Thymus (tissue), 14 donors: Measurements from ENCODE around the gene SAG. TPM values are rescaled to one million over a fixed set of nuclear protein-coding genes. Genes with fewer than 3 reads are reported as not detected.

Experiments used
- DNase-seq, 9 donors: peaks; one replicate each; pipeline ENCODE4 v3.0.0-alpha.2; 2013; ENCODE audit warnings: low spot score in 9 of 9, low read depth in 6 of 9, missing footprints in 1 of 9
- H3K27ac ChIP-seq, 2 donors: one replicate each; pipeline ENCODE4 v1.5.1; 2013; ENCODE audit warnings: control low read depth in 1 of 2, low read depth in 1 of 2, low read length in 1 of 2, mild to moderate bottlenecking in 1 of 2, moderate library complexity in 1 of 2
- H3K27me3 ChIP-seq, 2 donors: one replicate each; pipeline ENCODE4 v1.5.1; 2013; ENCODE audit warnings: low read length in 1 of 2; ENCODE audit not compliant: control insufficient read depth in 2 of 2, insufficient read depth in 1 of 2
- H3K36me3 ChIP-seq, 2 donors: one replicate each; pipeline ENCODE4 v1.5.1; 2013; ENCODE audit warnings: low read length in 1 of 2, mild to moderate bottlenecking in 1 of 2, moderate library complexity in 1 of 2; ENCODE audit not compliant: control insufficient read depth in 2 of 2, insufficient read depth in 2 of 2
- H3K4me1 ChIP-seq, 2 donors: one replicate each; pipeline ENCODE4 v1.5.1; 2013; ENCODE audit warnings: low read length in 2 of 2; ENCODE audit not compliant: control insufficient read depth in 2 of 2, insufficient read depth in 2 of 2
- H3K4me3 ChIP-seq, 2 donors: one replicate each; pipeline ENCODE4 v1.5.1; 2013; ENCODE audit warnings: low read length in 2 of 2, control low read depth in 1 of 2, mild to moderate bottlenecking in 1 of 2
- H3K9me3 ChIP-seq, 2 donors: one replicate each; pipeline ENCODE4 v1.5.1; 2013; ENCODE audit warnings: low read length in 1 of 2, mild to moderate bottlenecking in 1 of 2; ENCODE audit not compliant: control insufficient read depth in 2 of 2, insufficient read depth in 1 of 2
- WGBS: extraction: QIAGEN DNeasy Blood & Tissue Kit; methylation state at CpG from one replicate; pipeline ENCODE4 v1.1.7; 2013; 5-methylcytosine and 5-hydroxymethylcytosine counted together
- long read RNA-seq, 10 donors: transcript quantifications; one replicate each; lab custom pipeline, GENCODE V29; 2026
- polyA plus RNA-seq: library from polyadenylated mRNA; stranded (reverse); fragments of 200-250 nt; gene quantifications from one replicate; pipeline ENCODE4 v1.2.3, GENCODE V29; 2013
- total RNA-seq: library from RNA; stranded (reverse); fragments of 120-200 nt; gene quantifications from one replicate; pipeline ENCODE4 v1.2.4, GENCODE V29; 2013
- donor health status: healthy.

SAG gene
- total RNA-seq (0.61 TPM), polyA plus RNA-seq (0.32 TPM)
- long read RNA-seq, donor 1: 0 reads
- long read RNA-seq, donor 2: 0 reads
- long read RNA-seq, donor 3: 0 reads
- long read RNA-seq, donor 4: 0 reads
- long read RNA-seq, donor 5: 0 reads
- long read RNA-seq, donor 6: 0 reads
- long read RNA-seq, donor 7: 0 reads
- long read RNA-seq, donor 8: 0 reads
- long read RNA-seq, donor 9: 0 reads
- long read RNA-seq, donor 10: 0 reads

DNA sequence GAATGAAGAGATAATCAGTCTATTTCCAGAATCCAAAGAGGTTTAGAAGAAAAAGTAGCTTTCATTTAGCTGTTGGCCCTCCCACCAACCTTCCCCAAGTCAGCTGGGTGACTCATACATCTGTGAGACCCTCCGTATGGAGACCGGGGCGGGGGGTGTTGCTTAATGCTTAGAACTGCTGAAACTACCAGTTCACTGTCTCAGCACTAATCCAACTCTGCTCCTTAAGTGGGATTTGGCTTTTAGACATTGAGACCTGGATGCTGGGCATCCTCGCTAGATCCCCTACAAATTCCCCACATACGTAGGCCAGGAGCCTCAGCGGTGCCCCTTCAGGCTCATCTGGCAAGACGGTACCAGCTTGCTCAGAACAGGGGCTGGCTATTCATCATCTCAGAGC lies at the start of gene SAG:
SAG (plus strand) TSS at position 252 of the 400 bp plus-strand sequence. CDS start 1,374 bp downstream, outside the sequence.
- whole genome bisulfite sequencing: 95% methylated on average over 7 of the region's 7 CpGs
- Histone ChIP-seq H3K4me1 (no peaks in the 10 kb centered on the region), H3K4me3 (no peak within 1 kb of the TSS), H3K36me3 (no peaks in the 10 kb centered on the region), H3K9me3 (no peaks in the 10 kb centered on the region), H3K27me3 (no peaks in the 10 kb centered on the region), H3K27ac (no peak within 1 kb of the TSS)
- DNase-seq: no peak

DNA sequence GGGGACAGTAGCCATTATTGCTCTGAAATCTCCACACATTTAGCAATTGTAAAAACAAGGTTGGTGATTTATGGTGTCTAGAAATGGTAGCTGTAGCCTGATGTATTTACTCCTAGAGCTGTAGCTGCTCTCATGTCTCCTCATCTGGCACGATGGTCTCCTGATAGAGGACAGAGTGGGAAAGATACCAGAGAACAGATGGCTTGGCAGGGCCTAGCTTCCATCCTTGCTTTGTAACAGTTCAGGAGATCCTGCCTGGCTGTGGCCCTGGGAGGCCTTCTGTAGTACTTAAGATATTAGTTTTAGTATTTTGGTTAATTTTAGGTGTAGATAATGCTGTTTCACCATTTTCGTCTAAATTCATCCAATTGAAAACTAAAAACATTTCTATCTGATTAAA lies 49.4 kb upstream of the SAG start:
- no peaks in the 10 kb centered on the region for H3K9me3 ChIP-seq
- over 99% methylated on average over 2 of the region's 2 CpGs for whole genome bisulfite sequencing
- peaks cover 54 to 95% of the 10 kb centered on the region in 2 donors for H3K36me3 ChIP-seq
- H3K27me3 ChIP-seq: no peaks in the 10 kb centered on the region
- H3K27ac ChIP-seq: no peak overlapping the region
- DNase-seq: no peak
- peaks cover 2 to 6% of the 10 kb centered on the region in 2 donors for H3K4me1 ChIP-seq
- H3K4me3 ChIP-seq: no peak overlapping the region

DNA sequence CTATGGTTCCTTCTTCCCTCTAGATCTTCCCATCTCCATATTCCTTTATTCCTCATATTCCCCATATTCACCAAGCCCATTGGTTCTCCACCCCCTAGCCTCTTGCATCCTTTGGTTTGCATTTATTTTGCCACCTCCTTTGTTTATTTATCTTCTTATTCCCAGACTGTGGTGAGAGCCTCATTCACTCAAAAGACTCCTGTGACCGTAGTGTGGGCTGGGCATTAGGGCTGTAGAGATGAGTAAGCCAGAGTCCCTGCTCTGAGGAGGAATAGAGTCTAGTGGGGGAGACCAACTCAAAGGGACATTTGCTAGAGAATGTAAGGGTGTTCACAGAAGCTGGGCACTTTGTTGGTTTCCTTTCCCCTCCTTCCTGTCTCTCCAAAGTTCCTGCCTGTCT lies 47.9 kb upstream of the SAG start:
- Histone ChIP-seq H3K4me3 (no peak overlapping the region), H3K9me3 (no peaks in the 10 kb centered on the region), H3K36me3 (peaks cover 69 to 97% of the 10 kb centered on the region in 2 donors), H3K4me1 (no peaks in the 10 kb centered on the region), H3K27ac (no peak overlapping the region), H3K27me3 (no peaks in the 10 kb centered on the region)
- DNase-seq: no peak
- 100% methylated on average over 1 of the region's 1 CpG for WGBS

DNA sequence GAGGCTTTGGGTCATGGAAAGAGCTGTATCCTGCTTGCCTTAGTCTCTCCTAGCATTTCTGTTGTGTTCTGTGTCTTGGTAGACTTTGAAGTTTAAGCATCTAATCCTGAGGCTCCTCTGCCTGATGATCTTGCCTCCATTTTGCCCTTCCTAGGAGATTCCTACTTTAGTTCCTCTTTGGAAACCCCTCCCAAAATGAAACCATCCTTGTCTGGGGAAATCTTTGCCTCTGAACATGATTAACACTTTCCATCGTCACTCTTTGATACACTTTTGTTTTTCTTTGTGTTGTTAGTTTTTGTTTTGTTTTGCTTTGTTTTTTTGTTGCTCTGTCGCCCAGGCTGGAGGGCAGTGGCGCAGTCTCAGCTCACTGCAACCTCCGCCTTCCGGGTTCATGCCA lies 47.0 kb upstream of the SAG start:
- Histone ChIP-seq H3K9me3 (no peaks in the 10 kb centered on the region), H3K27me3 (no peaks in the 10 kb centered on the region), H3K36me3 (peaks cover 73 to 94% of the 10 kb centered on the region in 2 donors), H3K27ac (no peak overlapping the region), H3K4me3 (no peak overlapping the region), H3K4me1 (no peaks in the 10 kb centered on the region)
- WGBS: 98% methylated on average over 5 of the region's 5 CpGs
- DNase-seq: no peak

DNA sequence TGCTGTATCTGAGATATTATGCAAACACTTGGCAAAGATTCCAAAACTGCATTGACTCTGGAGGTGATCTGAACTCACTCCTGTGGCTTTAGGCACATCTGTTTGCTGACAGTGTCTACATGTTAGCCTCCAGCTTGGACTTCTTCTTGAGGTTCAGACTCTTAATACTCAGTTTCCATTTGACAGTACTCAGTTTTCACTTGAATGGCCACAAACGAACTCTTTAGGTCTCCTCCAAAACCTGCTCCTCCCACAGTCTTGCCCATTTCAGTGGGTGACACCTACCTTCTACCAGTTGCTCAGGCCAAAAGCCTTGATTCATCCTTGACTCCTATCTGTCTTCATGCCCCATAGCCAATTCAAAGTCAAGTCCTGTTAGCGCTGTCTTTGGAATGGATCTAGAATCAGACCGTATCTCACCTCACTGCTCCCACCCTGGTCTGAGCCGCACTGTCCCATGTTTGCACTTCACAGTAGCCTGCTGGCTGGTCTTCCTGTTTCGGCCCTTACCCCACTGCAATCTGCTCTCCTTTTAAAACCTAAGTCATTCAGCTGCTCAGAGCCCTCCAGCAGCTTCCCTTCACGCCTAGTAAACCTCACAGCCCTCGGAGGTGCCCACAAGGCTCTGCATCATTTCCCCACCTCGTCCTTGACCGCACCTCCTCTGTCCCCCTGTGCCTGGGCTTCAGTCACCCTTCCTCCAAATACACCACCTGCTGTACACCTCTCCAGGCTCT lies 45.6 kb upstream of the SAG start:
- Histone ChIP-seq H3K36me3 (peaks cover 76 to 94% of the 10 kb centered on the region in 2 donors), H3K4me3 (no peak overlapping the region), H3K27ac (no peak overlapping the region), H3K27me3 (no peaks in the 10 kb centered on the region), H3K9me3 (no peaks in the 10 kb centered on the region), H3K4me1 (peaks cover 0 to 3% of the 10 kb centered on the region in 2 donors)
- no peak for DNase-seq
- 95% methylated on average over 9 of the region's 9 CpGs for WGBS

DNA sequence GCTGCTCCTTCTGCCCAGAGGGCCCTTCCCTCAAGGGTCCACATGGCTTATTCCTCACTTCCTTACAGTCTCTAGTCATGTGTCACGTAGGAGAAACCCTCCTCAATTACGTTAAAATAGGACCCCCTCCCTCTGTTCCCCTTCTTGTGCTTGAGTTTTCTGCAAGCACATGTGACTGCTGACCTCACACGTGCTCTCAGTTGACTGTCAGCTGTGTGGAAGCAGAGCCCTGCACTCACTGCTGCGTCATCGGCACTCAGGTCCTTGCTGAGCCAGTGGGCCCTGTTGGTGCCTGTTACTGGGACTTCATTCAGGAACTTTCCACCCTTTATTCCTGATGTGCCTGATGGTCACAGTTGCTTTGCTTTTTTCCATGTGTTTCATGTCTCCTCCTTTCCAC lies 45.1 kb upstream of the SAG start:
- WGBS: 97% methylated on average over 5 of the region's 5 CpGs
- Histone ChIP-seq H3K4me3 (no peak overlapping the region), H3K27ac (no peak overlapping the region), H3K27me3 (no peaks in the 10 kb centered on the region), H3K9me3 (no peaks in the 10 kb centered on the region), H3K36me3 (peaks cover 73 to 90% of the 10 kb centered on the region in 2 donors), H3K4me1 (peaks cover 1 to 8% of the 10 kb centered on the region in 2 donors)
- DNase-seq: no peak

DNA sequence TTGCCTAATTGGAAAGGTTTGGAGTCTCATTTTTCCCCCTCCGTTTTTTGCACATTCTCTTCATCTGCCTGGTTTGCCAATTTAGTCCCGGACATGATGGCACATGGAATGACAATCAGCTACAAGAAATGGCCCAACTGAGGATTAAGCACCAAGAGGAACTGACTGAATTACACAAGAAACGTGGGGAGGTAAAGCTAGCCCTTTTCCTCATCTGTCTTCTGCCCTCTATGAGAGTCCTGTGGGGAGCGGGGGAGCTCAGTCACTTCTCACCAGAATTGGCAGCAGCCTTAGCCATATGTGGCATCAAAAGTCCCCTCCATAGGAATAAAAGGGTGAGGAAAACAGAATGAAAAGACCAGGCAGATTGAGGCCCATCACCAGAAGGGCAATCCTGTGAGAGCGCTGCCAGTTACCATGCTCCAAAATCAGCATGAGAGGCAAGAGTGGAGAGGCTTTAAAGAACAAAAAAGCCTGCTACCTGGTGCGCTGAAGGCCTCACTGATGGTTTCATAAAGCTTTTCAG lies 44.5 kb upstream of the SAG start:
- Histone ChIP-seq H3K27ac (no peak overlapping the region), H3K36me3 (peaks cover 72 to 85% of the 10 kb centered on the region in 2 donors), H3K27me3 (no peaks in the 10 kb centered on the region), H3K4me3 (no peak overlapping the region), H3K9me3 (no peaks in the 10 kb centered on the region), H3K4me1 (peaks cover 4 to 13% of the 10 kb centered on the region in 2 donors)
- DNase-seq: no peak
- 98% methylated on average over 6 of the region's 6 CpGs for WGBS

DNA sequence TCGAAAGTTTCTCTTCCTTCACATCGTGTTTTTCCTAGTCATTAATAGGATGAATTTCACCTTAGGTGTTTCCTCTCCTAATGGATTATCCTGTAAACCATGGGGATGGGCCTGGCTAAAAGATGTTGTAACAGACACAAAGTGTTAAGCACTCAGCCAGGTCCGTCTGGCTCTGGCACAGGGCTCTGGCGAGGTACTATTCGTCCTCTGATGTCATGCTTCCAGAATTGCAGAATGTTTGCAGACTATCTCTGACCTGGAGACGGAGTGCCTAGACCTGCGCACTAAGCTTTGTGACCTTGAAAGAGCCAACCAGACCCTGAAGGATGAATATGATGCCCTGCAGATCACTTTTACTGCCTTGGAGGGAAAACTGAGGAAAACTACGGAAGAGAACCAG lies 42.9 kb upstream of the SAG start:
- no peak overlapping the region for H3K4me3 ChIP-seq
- no peak for DNase-seq
- peaks cover 59 to 75% of the 10 kb centered on the region in 2 donors for H3K36me3 ChIP-seq
- H3K4me1 ChIP-seq: peaks cover 9 to 20% of the 10 kb centered on the region in 2 donors
- no peaks in the 10 kb centered on the region for H3K9me3 ChIP-seq
- no peak overlapping the region for H3K27ac ChIP-seq
- WGBS: 91% methylated on average over 8 of the region's 8 CpGs
- H3K27me3 ChIP-seq: no peaks in the 10 kb centered on the region

DNA sequence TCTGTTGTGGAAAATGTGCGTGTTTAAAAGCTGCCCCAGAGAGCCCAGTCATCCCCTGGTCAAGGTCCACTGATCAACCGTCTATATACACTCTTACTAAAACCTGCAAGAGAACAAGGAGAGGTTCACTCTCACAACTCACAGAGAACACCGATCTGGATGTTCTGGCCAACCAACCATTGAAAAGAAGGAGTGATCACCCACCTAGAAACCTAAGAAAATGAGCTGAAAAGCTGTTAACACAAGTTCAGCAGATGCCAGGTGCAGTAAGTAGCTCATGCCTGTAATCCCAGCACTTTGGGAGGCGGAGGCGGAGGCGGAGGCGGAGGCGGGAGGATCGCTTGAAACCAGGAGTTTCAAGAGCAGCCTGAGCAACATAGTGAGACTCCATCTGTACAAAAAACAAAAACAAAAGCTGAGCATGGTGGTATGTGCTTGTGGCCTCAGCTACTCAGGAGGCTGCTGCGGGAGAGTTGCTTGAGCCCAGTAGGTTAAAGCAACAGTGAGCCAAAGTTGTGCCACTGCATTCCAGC lies 41.7 kb upstream of the SAG start:
- Histone ChIP-seq H3K36me3 (peaks cover 48 to 76% of the 10 kb centered on the region in 2 donors), H3K27me3 (no peaks in the 10 kb centered on the region), H3K9me3 (no peaks in the 10 kb centered on the region), H3K4me3 (no peak overlapping the region), H3K4me1 (peaks cover 11 to 25% of the 10 kb centered on the region in 2 donors), H3K27ac (no peak overlapping the region)
- WGBS: 98% methylated on average over 10 of the region's 10 CpGs
- DNase-seq: no peak
